ENCODE data around the gene PCSK6. TPM values are rescaled to one million over a fixed set of nuclear protein-coding genes. Genes with fewer than 3 reads are reported as not detected.

The PCSK6 gene
- total RNA-seq, 2 donors from 2014 or later, result 29.9 to 39.5 TPM

DNA sequence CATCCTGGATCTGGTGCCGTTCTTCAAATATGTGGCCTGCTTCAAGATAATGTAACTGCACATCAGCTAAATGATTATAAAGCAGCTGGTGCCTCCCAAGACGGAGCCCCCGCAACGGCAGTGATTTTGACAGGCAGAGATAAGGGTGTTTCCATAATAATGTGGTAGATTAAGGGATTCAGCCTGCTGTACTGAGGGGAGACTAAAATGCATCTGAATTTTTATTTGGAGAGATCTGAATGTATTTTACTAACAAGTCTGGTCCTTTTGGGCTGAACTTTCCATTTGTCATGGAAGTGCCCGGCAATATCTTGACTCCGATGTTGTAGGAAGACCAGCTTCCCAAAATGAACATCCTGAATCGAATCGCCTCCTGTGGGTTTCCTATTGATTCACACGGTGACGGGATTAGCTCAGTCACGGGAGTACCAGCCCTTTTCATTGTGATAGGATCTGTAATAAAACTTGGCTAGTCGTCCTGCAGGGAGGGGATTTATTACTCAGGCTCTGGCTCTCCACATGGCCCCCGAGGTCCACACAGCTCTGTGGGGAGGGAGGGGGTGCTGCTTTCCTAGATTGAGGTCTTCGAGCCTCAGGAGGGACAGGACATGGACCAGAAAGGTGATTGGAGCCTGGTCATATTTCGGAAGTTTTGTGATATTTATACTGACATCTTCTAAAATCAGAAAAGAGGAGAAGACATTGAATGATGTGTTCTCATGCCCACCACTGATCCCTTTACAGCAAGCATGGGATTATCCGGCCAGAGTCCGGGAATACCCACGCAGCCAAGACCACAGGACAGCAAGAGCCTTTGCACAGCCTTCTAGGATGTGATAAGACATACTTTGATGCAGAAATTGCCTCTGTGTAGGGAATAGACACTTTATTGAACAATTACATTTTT, 2.5 kb upstream of the PCSK6 start:
- intact Hi-C loops (cut with DNase I), result loop anchor here (5.0 kb wide), 1 partner anchor 185 kb away; no protein-coding TSS in a partner anchor
- DNase-seq, result no peak
- H3K36me3 ChIP-seq, result no peaks in the 10 kb centered on the region
- H3K9me3 ChIP-seq, result no peaks in the 10 kb centered on the region
- no peaks in the 10 kb centered on the region for H3K4me1 ChIP-seq
- no peak overlapping the region for H3K27ac ChIP-seq
- no peak overlapping the region for H3K4me3 ChIP-seq
- H3K27me3 ChIP-seq, result peaks cover 5% of the 10 kb centered on the region
- H3K9ac ChIP-seq (ENCODE audit: low read depth in 2 of 2, low read length in 2 of 2), result no peak overlapping the region
- TF ChIP-seq CTCF (IDR thresholded peaks at IDR 0.05), result no peak

DNA sequence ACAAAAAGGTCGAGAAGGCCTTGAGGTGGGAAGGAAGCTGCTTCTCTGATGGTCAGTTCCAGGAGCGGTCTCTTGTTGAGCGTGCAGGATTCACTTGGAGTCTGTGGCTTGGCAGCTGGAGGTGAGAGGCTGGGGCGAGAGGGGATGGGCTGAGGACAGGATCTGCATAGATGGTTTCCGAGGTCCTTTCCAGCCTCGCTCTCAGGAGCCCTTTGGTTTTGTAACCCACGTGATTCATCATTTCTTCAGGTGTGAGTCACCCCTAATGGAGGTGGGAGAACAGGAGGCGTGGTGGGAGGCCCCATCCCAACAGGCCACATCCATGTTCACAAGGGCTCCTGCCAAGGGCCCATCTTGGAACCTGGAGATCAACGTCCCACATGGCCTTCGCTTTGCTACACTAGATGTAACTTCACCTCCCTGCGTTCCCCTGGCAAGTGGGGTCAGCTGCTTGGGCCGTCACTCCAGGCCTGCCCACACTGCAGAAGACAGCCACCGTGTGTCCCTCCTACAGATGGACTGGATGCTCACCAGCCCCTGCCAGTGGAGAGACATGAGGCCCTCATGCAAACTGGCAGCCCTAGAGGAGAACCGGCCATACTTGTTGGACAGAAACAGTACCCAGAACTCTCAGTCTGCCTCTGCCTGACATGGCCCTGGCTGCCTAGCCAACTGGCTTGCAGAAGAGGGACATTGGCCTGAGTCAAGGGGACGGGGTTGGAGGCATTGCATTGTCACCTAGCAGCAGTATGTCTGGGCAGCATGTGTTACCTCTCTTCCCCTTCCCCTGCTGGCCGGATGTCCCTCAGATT, 1.6 kb upstream of the PCSK6 start:
- Histone ChIP-seq H3K4me3 (no peak overlapping the region), H3K9me3 (no peaks in the 10 kb centered on the region), H3K27me3 (peaks cover 5% of the 10 kb centered on the region), H3K4me1 (no peaks in the 10 kb centered on the region), H3K27ac (no peak overlapping the region), H3K36me3 (no peaks in the 10 kb centered on the region), H3K9ac (ENCODE audit: low read depth in 2 of 2, low read length in 2 of 2) (no peak overlapping the region)
- intact Hi-C loops (cut with DNase I), result loop anchor here (5.0 kb wide), 1 partner anchor 184 kb away; no protein-coding TSS in a partner anchor
- no peak for TF ChIP-seq CTCF (IDR thresholded peaks at IDR 0.05)
- peak; percentile 17 for DNase-seq

DNA sequence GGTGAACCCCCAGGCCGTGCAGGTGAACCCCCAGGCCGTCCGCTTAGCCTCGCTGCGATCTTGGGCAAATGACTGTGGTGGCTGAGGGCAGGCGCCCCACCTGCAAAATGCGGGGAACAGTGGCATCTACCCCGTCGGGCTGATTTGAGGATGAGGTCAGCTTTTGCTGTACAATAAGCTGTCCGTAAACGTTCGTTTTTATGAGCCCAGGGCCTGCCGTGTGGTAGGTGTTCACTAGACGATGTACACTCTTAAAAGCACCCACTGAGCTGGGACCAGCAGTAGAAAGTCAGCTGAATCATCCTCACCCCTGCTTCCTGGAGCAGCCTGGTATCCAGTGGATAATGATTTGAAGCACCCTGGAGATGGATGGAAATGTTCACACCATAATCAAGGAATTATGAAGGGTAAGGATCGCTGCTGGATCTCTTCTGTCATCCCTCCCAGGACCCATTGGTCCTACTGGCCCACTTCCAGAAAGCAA, 943 bp upstream of the PCSK6 start:
- H3K9me3 ChIP-seq, result no peaks in the 10 kb centered on the region
- H3K27ac ChIP-seq, result no peak overlapping the region
- intact Hi-C loops (cut with DNase I), result loop anchor here (5.0 kb wide), 1 partner anchor 183 kb away; no protein-coding TSS in a partner anchor
- no peak overlapping the region for H3K4me3 ChIP-seq
- no peak for DNase-seq
- no peaks in the 10 kb centered on the region for H3K4me1 ChIP-seq
- peaks cover 5% of the 10 kb centered on the region for H3K27me3 ChIP-seq
- H3K9ac ChIP-seq (ENCODE audit: low read depth in 2 of 2, low read length in 2 of 2), result no peak overlapping the region
- TF ChIP-seq CTCF (IDR thresholded peaks at IDR 0.05), result no peak
- H3K36me3 ChIP-seq, result no peaks in the 10 kb centered on the region

GRCh38 chr15:101489237-101489598, 289 bp downstream of the PCSK6 start:
- Histone ChIP-seq H3K4me1 (no peaks in the 10 kb centered on the region), H3K9ac (ENCODE audit: low read depth in 2 of 2, low read length in 2 of 2) (no peak overlapping the region), H3K27ac (no peak overlapping the region), H3K36me3 (no peaks in the 10 kb centered on the region), H3K4me3 (peak overlapping the region; percentile 47), H3K27me3 (no peaks in the 10 kb centered on the region), H3K9me3 (no peaks in the 10 kb centered on the region)
- TF ChIP-seq CTCF (IDR thresholded peaks at IDR 0.05), result no peak
- DNase-seq, result peak; percentile 61
- intact Hi-C loops (cut with DNase I), result no loop called here
